ENCODE measurements around the gene TARBP1.

DNA sequence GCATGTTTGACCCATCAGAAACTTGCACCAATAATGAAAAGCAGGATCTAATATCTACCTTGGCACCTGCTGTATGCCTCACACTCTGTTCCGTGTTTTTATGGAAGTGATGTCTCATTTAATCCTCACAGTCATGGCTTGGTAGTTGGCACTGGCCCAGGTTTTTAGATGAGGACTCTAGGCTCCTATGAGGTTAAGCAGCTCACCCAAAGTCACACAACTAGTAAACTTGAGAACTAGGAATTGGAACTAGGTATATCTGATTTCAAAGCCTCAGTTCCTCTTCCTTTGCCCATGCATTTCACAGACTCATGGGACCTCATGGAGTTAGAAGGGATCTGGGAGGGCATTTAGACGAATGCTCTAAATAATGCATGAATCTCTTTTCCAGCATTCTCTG lies 21.3 kb upstream of the TARBP1 start:
- TF ChIP-seq EP300 (IDR thresholded peaks at IDR 0.05; ENCODE audit: low read depth) (no peak), POLR2A (IDR thresholded peaks at IDR 0.05) (no peak)
- TF ChIP-seq, protein P1, sequence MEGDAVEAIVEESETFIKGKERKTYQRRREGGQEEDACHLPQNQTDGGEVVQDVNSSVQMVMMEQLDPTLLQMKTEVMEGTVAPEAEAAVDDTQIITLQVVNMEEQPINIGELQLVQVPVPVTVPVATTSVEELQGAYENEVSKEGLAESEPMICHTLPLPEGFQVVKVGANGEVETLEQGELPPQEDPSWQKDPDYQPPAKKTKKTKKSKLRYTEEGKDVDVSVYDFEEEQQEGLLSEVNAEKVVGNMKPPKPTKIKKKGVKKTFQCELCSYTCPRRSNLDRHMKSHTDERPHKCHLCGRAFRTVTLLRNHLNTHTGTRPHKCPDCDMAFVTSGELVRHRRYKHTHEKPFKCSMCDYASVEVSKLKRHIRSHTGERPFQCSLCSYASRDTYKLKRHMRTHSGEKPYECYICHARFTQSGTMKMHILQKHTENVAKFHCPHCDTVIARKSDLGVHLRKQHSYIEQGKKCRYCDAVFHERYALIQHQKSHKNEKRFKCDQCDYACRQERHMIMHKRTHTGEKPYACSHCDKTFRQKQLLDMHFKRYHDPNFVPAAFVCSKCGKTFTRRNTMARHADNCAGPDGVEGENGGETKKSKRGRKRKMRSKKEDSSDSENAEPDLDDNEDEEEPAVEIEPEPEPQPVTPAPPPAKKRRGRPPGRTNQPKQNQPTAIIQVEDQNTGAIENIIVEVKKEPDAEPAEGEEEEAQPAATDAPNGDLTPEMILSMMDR (IDR thresholded peaks at IDR 0.05), result no peak

All from transverse colon (tissue), 3 donors.